ENCODE data around the gene SFTPB.

DNA sequence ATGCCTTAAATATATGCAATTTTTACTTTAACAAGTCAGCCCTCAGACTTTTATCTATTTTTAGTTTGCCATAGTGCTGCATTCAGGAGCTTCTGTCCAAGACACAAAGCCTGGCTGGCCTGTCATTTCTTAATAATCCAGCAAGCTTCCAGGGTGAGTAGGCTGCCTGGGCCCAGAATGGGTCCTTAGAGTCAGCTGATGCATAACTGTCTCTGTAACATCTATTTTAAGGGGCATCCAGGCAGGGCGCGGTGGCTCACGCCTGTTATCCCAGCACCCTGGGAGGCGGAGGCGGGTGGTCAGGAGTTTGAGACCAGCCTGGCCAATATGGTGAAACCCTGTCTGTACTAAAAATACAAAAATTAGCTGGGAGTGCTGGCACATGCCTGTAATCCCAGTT, 14.4 kb upstream of the SFTPB start:
- no peak for TF ChIP-seq POLR2A (IDR thresholded peaks at IDR 0.05; ENCODE audit: low read length)
- no peak for TF ChIP-seq GATA1 (IDR thresholded peaks at IDR 0.05; ENCODE audit: low read depth, low read length)
